Measurements from ENCODE around the gene HSD17B14.

DNA sequence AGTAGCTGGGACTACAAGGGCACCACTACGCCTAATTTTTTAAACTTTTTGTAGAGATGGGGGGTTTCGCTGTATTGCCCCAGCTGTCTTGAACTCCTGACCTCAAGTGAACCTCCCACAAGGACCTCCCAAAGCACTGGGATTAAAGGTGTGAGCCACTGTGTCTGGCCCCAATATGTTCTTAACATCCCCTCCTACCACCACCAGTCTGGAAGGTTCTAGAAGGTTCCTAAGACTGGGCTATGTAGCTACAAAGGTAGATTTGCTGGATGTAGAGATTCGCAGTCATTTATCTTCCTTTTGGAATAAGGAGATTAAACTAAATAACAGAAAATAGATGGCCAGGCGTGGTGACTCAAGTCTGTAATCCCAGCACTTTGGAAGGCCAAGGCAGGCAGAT, 5.3 kb downstream of the HSD17B14 start:
- TF ChIP-seq, protein P1, sequence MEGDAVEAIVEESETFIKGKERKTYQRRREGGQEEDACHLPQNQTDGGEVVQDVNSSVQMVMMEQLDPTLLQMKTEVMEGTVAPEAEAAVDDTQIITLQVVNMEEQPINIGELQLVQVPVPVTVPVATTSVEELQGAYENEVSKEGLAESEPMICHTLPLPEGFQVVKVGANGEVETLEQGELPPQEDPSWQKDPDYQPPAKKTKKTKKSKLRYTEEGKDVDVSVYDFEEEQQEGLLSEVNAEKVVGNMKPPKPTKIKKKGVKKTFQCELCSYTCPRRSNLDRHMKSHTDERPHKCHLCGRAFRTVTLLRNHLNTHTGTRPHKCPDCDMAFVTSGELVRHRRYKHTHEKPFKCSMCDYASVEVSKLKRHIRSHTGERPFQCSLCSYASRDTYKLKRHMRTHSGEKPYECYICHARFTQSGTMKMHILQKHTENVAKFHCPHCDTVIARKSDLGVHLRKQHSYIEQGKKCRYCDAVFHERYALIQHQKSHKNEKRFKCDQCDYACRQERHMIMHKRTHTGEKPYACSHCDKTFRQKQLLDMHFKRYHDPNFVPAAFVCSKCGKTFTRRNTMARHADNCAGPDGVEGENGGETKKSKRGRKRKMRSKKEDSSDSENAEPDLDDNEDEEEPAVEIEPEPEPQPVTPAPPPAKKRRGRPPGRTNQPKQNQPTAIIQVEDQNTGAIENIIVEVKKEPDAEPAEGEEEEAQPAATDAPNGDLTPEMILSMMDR (conservative IDR thresholded peaks at IDR 0.05 in 1 of 2, IDR thresholded peaks at IDR 0.05 in 1 of 2; ENCODE audit: extremely low read depth in 1 of 2, insufficient read depth in 1 of 2, low read depth in 1 of 2, low read length in 2 of 2): no peak
- no peak for TF ChIP-seq EZH2 (IDR thresholded peaks at IDR 0.05; ENCODE audit: borderline replicate concordance, low read length)
